HepG2 (cell line): ENCODE results near the gene CIT. TPM values are rescaled to one million over a fixed set of nuclear protein-coding genes. Genes with fewer than 3 reads are reported as not detected.

Experiments
- ATAC-seq: fragments of 200-7000 bp; cut with Tn5 transposase; 3 replicates; pipeline ENCODE4 v1.9.1; 2020; ENCODE audit warnings: mild to moderate bottlenecking, moderate library complexity
- BruUV-seq: library from RNA; stranded (reverse); fragments of 400-500 nt; replicated peaks from 2 replicates; lab custom pipeline; 2021; lab: Mats Ljungman, UMichigan
- CTCF ChIA-PET: fragments of 300-600 bp; formaldehyde crosslinking; extraction: SDS; loops from one replicate; lab custom pipeline; 2021; ENCODE audit warnings: low total read pairs, inconsistent platforms, low intra/inter-chr PET ratio; lab: Yijun Ruan, JAX
- POLR2A ChIA-PET: fragments of 350-600 bp; sonication (Branson Sonifier 250); formaldehyde crosslinking; loops from one replicate; lab custom pipeline; 2020; ENCODE audit warnings: antibody characterized with exemption, inconsistent platforms; lab: Yijun Ruan, JAX
- DNase-seq: peaks from one replicate; pipeline ENCODE4 v3.0.0-alpha.2; 2015; ENCODE audit warnings: low spot score
- FAIRE-seq: peaks from 3 replicates; lab custom pipeline; 2011; peaks lifted over from hg19 to GRCh38; lab: Jason Lieb, UNC
- H2AFZ ChIP-seq: one replicate; pipeline ENCODE4 v1.6.1; 2011; ENCODE audit warnings: low read length, inconsistent platforms
- H3K27ac ChIP-seq: fragments of 300-600 bp; 3 replicates; pipeline ENCODE4 v1.8.0; 2011; ENCODE audit warnings: mixed run types, mild to moderate bottlenecking, mixed read lengths, low read length, inconsistent platforms; ENCODE audit not compliant: insufficient read depth; ENCODE audit errors: extremely low read length
- H3K27me3 ChIP-seq, 2 experiments: fragments of 200-600 bp in 1 of 2; 2 replicates in 1 of 2; 3 replicates in 1 of 2; pipeline versions ENCODE4 v1.6.0 to v1.8.0; 2011; ENCODE audit warnings: low read length in 2 of 2, mild to moderate bottlenecking in 2 of 2, moderate library complexity in 2 of 2, inconsistent platforms in 1 of 2; ENCODE audit not compliant: insufficient read depth in 2 of 2, control insufficient read depth in 1 of 2
- H3K36me3 ChIP-seq, 2 experiments: fragments of 200-600 bp in 1 of 2; replicated peaks in 1 of 2; 2 replicates in 1 of 2; 3 replicates in 1 of 2; pipeline versions ENCODE4 v1.5.1 to v1.8.0; 2011; ENCODE audit warnings: low read length in 2 of 2, inconsistent platforms in 1 of 2; ENCODE audit not compliant: insufficient read depth in 2 of 2, control insufficient read depth in 1 of 2
- H3K4me1 ChIP-seq: 2 replicates; pipeline ENCODE4 v1.5.1; 2012; ENCODE audit warnings: low read length, inconsistent platforms; ENCODE audit not compliant: insufficient read depth
- H3K4me2 ChIP-seq: 2 replicates; pipeline ENCODE4 v1.6.0; 2011; ENCODE audit warnings: low read depth, low read length, inconsistent platforms
- H3K4me3 ChIP-seq, 3 experiments: fragments of 200-600 bp in 1 of 3; sonication (generic), shearing (Covaris generic) in 1 of 3; replicated peaks in 1 of 3; 2 replicates each; pipeline ENCODE4 v1.5.1; 2011 to 2016; ENCODE audit warnings: low read length in 3 of 3, inconsistent platforms in 2 of 3, low read depth in 2 of 3, mild to moderate bottlenecking in 2 of 3, control low read depth in 1 of 3, mixed read lengths in 1 of 3; ENCODE audit not compliant: insufficient read depth in 1 of 3
- H3K79me2 ChIP-seq: one replicate; pipeline ENCODE4 v1.6.1; 2011; ENCODE audit warnings: low read length, inconsistent platforms; ENCODE audit not compliant: insufficient read depth
- H3K9ac ChIP-seq: 2 replicates; pipeline ENCODE4 v1.6.0; 2011; ENCODE audit warnings: mild to moderate bottlenecking, low read depth, low read length, inconsistent platforms; ENCODE audit not compliant: insufficient read depth
- H3K9me3 ChIP-seq: 2 replicates; pipeline ENCODE4 v1.5.1; 2012; ENCODE audit warnings: mild to moderate bottlenecking, low read length
- H4K20me1 ChIP-seq: 2 replicates; pipeline ENCODE4 v1.6.0; 2011; ENCODE audit warnings: inconsistent platforms, mild to moderate bottlenecking, low read length, moderate library complexity; ENCODE audit not compliant: insufficient read depth
- ARNTL ChIP-seq: sonication (generic); formaldehyde crosslinking; IDR thresholded peaks from 2 replicates; pipeline ENCODE4 v1.4.0; 2020; ENCODE audit warnings: mild to moderate bottlenecking, missing genetic modification reagents
- DMAP1 ChIP-seq: IDR thresholded peaks from 2 replicates; pipeline ENCODE4 v1.6.1; 2016
- DZIP1 ChIP-seq: sonication (generic); formaldehyde crosslinking; IDR thresholded peaks from 2 replicates; pipeline ENCODE4 v1.5.0; 2020; ENCODE audit warnings: mild to moderate bottlenecking, missing genetic modification reagents
- NFYB ChIP-seq: sonication (generic); formaldehyde crosslinking; IDR thresholded peaks from 2 replicates; pipeline ENCODE4 v1.4.0; 2020; ENCODE audit warnings: missing genetic modification reagents
- NR2C2 ChIP-seq: sonication (generic); formaldehyde crosslinking; IDR thresholded peaks from 2 replicates; pipeline ENCODE4 v1.4.0; 2020; ENCODE audit warnings: missing genetic modification reagents, mild to moderate bottlenecking, moderate library complexity, borderline replicate concordance
- ZBTB4 ChIP-seq: sonication (generic); formaldehyde crosslinking; IDR thresholded peaks from 2 replicates; pipeline ENCODE4 v1.4.0; 2020; ENCODE audit warnings: missing genetic modification reagents, mild to moderate bottlenecking, borderline replicate concordance
- ZNF160 ChIP-seq: sonication (generic); formaldehyde crosslinking; IDR thresholded peaks from 2 replicates; pipeline ENCODE4 v1.8.0; 2022; ENCODE audit warnings: mild to moderate bottlenecking, inconsistent platforms, missing genetic modification reagents
- ZNF281 ChIP-seq: sonication (generic); formaldehyde crosslinking; IDR thresholded peaks from 2 replicates; pipeline ENCODE4 v1.4.0; 2020; ENCODE audit warnings: missing genetic modification reagents, borderline replicate concordance
- ZNF609 ChIP-seq: sonication (generic); formaldehyde crosslinking; IDR thresholded peaks from 2 replicates; pipeline ENCODE4 v1.4.0; 2020; ENCODE audit warnings: mild to moderate bottlenecking, missing genetic modification reagents, borderline replicate concordance
- WGBS: methylation state at CpG from one replicate; pipeline ENCODE4 v1.1.6; 2017; ENCODE audit warnings: low lambda C conversion rate; 5-methylcytosine and 5-hydroxymethylcytosine counted together
- in situ Hi-C: cut with HindIII; loops from 2 replicates; pipeline ENCODE4 v1.10.0; 2017; ENCODE audit warnings: low pct_unique_long_range_greater_than_20kb; ENCODE audit not compliant: extremely low pct_ligation_motif_present
- intact Hi-C: fragments of 100-400 bp; cut with micrococcal nuclease; formaldehyde crosslinking; loops from one replicate; pipeline ENCODE4 v1.10.0; 2022; ENCODE audit not compliant: unreplicated experiment
- polyA plus RNA-seq, 8 experiments: library from polyadenylated mRNA; depleted of rRNA in 3 of 8; stranded (reverse) in 7 of 8; unstranded in 1 of 8; fragments of >200 nt; fragmentation: Illumina TruSeq in 4 of 8; extraction: Trizol in 4 of 8; gene quantifications; 2 replicates each; pipeline versions ENCODE4 v1.2.1 to v1.2.3, GENCODE V29; 2011 to 2016; ENCODE audit warnings: low read depth in 4 of 8, missing spikeins in 1 of 8, mixed read lengths in 1 of 8; ENCODE audit not compliant: insufficient read depth in 1 of 8
- total RNA-seq, 5 experiments: library from RNA; depleted of rRNA; stranded (reverse); fragments of >200 nt; fragmentation: Illumina TruSeq; extraction: Trizol; gene quantifications; 2 replicates each; pipeline ENCODE4 v1.2.3, GENCODE V29; 2016; ENCODE audit warnings: low read depth in 1 of 5

The CIT gene
- total and polyA plus RNA-seq, 2 of the 13 experiments (the other 11 are each of a cell fraction or from before 2014, with no cell fraction given): 7.7 to 11.7 TPM

- 98% methylated on average over 3 of the region's 3 CpGs for WGBS
- Histone ChIP-seq H3K9me3 (no peaks in the 10 kb centered on the region), H3K4me1 (no peaks in the 10 kb centered on the region), H4K20me1 (no peaks in the 10 kb centered on the region), H3K9ac (no peak overlapping the region), H3K27ac (no peak overlapping the region), H2AFZ (no peak overlapping the region), H3K4me2 (no peak overlapping the region), H3K79me2 (no peaks in the 10 kb centered on the region), H3K27me3 (no peaks in the 10 kb centered on the region), H3K4me3 (no peak overlapping the region), H3K36me3 (peaks cover 1 to 22% of the 10 kb centered on the region in 2 experiments)
- no peak for DNase-seq
- BruUV-seq: no TSS peak
- no peak for ATAC-seq
- ChIA-PET CTCF (no interaction called here), POLR2A (no interaction called here)
- intact Hi-C loops (no loop called here), in situ Hi-C loops (no loop called here)
- FAIRE-seq: no peak
- TF ChIP-seq DZIP1 (CRISPR knock-in tag): no peak
- TF ChIP-seq ZBTB4 (CRISPR knock-in tag): no peak
- no peak for TF ChIP-seq NFYB (CRISPR knock-in tag)
- TF ChIP-seq ZNF160 (CRISPR knock-in tag): no peak
- TF ChIP-seq ARNTL (CRISPR knock-in tag): no peak
- TF ChIP-seq NR2C2 (CRISPR knock-in tag): no peak
- TF ChIP-seq DMAP1 (CRISPR knock-in tag): no peak
- TF ChIP-seq ZNF609 (CRISPR knock-in tag): no peak
- no peak for TF ChIP-seq ZNF281 (CRISPR knock-in tag)
Measured at GRCh38 chr12:119840582-119840981, 36.5 kb downstream of the CIT start.
